ENCODE results near the gene PEAR1.

- no peak for TF ChIP-seq POLR2AphosphoS5 (IDR thresholded peaks at IDR 0.05)
- no peak for TF ChIP-seq CTCF (IDR thresholded peaks at IDR 0.05)
- TF ChIP-seq POLR2A (IDR thresholded peaks at IDR 0.05) = no peak
Observed at GRCh38 chr1:156912861-156913808, 19.6 kb downstream of the PEAR1 start.
